HG03565 (cell line): ENCODE data around the gene DPM3.
A peak's percentile ranks its signal among the peaks of the same experiment; 100 is the strongest.
"Not testable (repeated sequence)": the region's sequence is repeated elsewhere in the genome, so short reads cannot be mapped to it uniquely, and the experiment has no call there.

Experiments
- ATAC-seq: cut with Tn5 transposase; IDR thresholded peaks from one replicate; pipeline ENCODE4 v1.9.1; 2021; ENCODE audit warnings: mild to moderate bottlenecking, moderate library complexity; ENCODE audit not compliant: unreplicated experiment

Gene DPM3

DNA sequence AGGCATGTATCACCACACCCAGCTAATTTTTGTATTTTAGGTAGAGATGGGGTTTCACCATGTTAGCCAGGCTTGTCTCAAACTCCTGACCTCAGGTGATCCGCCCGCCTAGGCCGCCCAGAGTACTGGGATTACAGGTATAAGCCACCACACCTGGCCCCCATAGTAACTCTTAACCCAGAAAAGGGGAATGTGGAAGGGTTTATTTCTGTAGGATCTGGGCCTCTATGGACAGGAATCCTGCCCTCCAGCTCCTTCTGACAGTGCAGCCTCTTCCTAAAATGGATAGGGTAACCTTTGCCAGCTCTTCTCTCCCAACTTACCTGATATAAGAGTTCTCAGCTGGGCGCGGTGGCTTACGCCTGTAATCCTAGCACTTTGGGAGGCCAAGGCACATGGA, 22.3 kb upstream of the DPM3 start:
- ATAC-seq, result not testable (repeated sequence)

GRCh38 chr1:155160128-155160527, 19.8 kb upstream of the DPM3 start:
- ATAC-seq, result no peak

DNA sequence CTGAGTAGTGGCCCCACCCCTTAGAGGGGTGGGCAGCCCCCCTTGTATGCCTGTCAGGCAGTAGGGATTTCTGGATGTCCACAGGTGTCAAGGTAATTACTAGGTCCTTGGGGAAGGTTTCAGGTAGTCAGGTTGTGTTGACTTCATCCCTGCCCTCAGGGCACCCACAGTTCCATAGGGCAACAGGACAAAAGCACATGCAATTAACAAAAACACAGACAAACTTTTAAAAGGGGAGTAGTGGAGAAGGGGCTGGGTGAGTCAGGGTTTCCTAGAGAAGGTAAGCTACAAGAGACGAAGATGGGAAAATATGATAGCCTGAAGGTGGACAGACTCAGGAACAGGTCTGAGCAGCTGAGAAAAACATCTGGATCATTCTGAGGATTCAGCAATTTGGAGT, 18.7 kb upstream of the DPM3 start:
- no peak for ATAC-seq

- not testable (repeated sequence) for ATAC-seq
Observed at GRCh38 chr1:155155996-155156643, 15.8 kb upstream of the DPM3 start.

DNA sequence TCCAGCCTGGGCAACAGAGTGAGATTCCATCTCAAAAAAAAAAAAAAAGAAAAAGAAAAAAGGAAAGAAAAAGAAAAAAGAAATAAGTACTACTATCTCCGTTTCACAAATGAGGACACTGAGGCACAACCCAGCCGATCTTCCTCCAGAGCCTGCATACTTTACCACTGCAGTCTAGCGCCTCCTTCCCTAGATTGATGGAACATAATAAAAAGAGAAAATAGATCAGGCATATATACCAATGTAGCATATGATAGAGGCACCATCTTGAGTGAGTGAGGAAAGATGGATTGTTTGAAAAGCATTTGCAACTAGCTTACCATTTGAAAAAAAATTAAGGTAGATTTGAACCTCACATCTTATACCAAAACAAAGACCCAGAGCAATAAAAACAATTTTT, 5.2 kb upstream of the DPM3 start:
- ATAC-seq, result no peak

DNA sequence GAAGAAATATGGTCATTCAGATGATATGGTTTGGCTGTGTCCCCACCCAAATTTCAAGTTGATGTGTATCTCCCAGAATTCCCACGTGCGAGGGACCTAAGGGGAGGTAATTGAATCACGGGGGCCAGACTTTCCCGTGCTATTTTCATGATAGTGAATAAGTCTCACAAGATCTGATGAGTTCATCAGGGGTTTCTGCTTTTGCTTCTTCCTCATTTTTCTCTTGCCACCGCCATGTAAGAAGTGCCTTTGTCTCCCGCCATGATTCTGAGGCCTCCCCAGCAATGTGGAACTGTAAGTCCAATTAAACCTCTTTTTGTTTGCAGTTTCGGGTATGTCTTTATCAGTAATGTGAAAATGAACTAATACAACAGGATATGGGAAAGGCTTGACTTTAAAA, 1.4 kb upstream of the DPM3 start:
- ATAC-seq, result no peak

GRCh38 chr1:155140630-155140953, 261 bp upstream of the DPM3 start:
- no peak for ATAC-seq

DNA sequence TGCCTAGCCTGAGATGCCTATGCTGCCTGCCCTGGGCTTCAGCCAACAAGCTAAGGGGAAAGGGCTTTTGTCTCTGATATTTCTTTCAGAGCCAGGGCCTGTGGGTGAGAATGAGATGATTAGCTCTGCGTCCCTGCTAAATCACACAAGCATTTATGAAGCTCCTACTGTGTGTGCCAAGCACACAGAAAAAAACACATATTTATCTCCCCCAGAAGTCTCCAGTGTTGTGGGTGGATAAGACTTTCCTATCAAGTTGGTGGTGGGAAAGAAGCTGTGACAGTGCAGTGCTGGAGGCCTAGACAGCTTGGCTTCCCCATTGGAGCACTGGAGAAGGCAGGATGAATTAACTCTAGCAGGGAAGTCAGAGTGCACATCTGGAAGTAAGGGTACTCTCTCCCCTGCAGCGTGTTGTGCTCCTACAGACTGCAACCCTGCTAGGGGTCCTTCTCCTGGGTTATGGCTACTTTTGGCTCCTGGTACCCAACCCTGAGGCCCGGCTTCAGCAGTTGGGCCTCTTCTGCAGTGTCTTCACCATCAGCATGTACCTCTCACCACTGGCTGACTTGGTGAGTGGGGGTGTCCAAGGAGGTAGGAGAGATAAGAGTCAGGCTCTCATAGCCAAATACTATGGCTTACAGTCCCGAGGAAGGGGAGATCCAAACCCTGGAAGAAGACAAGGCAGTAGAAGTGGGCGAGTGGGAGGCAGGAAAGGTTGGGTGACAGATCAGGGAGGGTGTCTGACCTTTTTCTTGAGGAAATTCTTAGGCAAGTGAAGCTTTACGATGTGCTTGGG, 3.0 kb downstream of the DPM3 start:
- no peak for ATAC-seq

DNA sequence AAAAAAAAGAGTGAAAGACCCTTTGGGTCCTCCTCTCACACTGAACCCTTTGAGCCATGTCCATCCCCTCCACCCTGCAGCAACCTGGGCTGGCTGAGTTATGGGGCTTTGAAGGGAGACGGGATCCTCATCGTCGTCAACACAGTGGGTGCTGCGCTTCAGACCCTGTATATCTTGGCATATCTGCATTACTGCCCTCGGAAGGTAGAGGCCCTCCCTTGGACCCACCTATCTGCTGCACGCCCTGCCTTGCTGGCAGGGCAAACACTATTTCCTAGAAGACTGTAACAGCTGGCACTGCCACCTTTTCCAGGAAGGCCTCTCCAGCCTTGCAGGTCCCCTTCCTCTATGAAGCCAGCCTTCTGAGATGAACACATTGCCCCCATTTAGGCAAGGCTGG, 3.6 kb downstream of the DPM3 start:
- no peak for ATAC-seq

- peak; percentile 60 for ATAC-seq
Observed at GRCh38 chr1:155135415-155136028, 4.8 kb downstream of the DPM3 start, which contains the start of gene SLC50A1. Gene SLC50A1, plus strand, starts transcription at chr1:155135852. Its CDS starts 60 bp downstream, at chr1:155135912.

GRCh38 chr1:155134880-155135414, 5.4 kb downstream of the DPM3 start:
- ATAC-seq, result no peak

- no peak for ATAC-seq
Observed at GRCh38 chr1:155134322-155134721, 6.0 kb downstream of the DPM3 start.

GRCh38 chr1:155133799-155134281, 6.5 kb downstream of the DPM3 start:
- no peak for ATAC-seq

GRCh38 chr1:155131856-155132255, 8.5 kb downstream of the DPM3 start:
- ATAC-seq, result no peak

- no peak for ATAC-seq
Observed at GRCh38 chr1:155131285-155131684, 9.0 kb downstream of the DPM3 start.

- no peak for ATAC-seq
Observed at GRCh38 chr1:155130272-155131006, 9.9 kb downstream of the DPM3 start.

- no peak for ATAC-seq
Observed at GRCh38 chr1:155128755-155129473, 11.4 kb downstream of the DPM3 start.

GRCh38 chr1:155127967-155128754, 12.2 kb downstream of the DPM3 start:
- no peak for ATAC-seq

DNA sequence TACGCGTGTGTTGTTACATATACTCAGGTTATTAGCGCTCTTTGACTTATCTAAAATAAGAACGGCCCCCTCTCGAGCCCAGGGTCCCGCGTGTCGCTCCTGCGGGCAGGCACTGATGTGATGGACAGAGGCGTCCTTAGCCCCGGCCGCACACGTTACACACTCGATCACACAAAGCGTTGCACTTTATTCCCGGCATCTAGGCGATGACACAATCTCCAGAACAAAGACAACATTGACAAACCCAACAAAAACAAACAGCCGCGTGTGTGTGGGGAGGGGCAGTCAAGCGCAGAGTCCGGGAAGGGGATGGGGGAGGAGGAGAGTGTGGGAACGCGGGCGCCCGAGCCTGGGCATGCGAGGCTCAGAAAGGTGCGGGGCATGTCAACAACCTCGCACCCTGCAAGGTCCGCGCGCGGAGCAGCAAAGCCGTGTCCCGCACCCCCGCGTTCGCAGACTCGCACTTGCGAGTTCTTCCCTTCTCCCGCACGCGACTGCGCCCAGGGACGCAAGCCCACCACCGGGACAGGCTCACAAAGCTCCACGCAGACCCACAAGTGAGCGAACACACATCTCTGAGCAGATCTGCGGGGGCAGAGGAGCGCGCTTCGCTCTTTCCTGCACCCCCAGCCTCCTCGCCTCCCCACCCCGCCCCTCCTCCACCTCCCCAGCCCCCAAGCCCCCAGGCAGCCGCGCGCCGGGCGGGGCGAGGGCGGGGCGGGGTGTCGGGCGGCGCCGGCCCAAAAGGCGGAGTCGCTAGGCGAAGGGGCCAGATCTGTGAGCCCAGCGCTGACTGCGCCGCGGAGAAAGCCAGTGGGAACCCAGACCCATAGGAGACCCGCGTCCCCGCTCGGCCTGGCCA, 13.0 kb downstream of the DPM3 start, which contains the start of gene EFNA1:
EFNA1 (plus strand) TSS at position 772 of the 862 bp plus-strand sequence. CDS start 102 bp downstream, outside the sequence.
- ATAC-seq, result no peak
